K562 (cell line): ENCODE data around the gene EPSTI1. TPM values are rescaled to one million over a fixed set of nuclear protein-coding genes. Genes with fewer than 3 reads are reported as not detected.

Source experiments
- ATAC-seq: fragments of 200-7000 bp; cut with Tn5 transposase; 3 replicates; pipeline ENCODE4 v1.9.1; 2020; ENCODE audit warnings: moderate library complexity
- BruUV-seq: library from RNA; stranded (reverse); fragments of 400-500 nt; replicated peaks from 2 replicates; lab custom pipeline; 2021; lab: Mats Ljungman, UMichigan
- CTCF ChIA-PET: fragments of 300-600 bp; formaldehyde crosslinking; extraction: SDS; loops from one replicate; lab custom pipeline; 2021; ENCODE audit warnings: low intra/inter-chr PET ratio; lab: Yijun Ruan, JAX
- POLR2A ChIA-PET: fragments of 300-600, 350-650 bp; sonication (Branson Sonifier 250); formaldehyde crosslinking; extraction: SDS; loops from one replicate; lab custom pipeline; 2021; ENCODE audit warnings: antibody characterized with exemption, inconsistent platforms; lab: Yijun Ruan, JAX
- DNase-seq, 4 experiments: peaks; one replicate each; pipeline versions ENCODE4 v3.0.0 to v3.0.0-alpha.2; 2011 to 2018; ENCODE audit warnings: low spot score in 3 of 4, mixed read lengths in 3 of 4; ENCODE audit errors: extremely low read depth in 1 of 4
- FAIRE-seq: peaks from 2 replicates; lab custom pipeline; 2011; peaks lifted over from hg19 to GRCh38; lab: Jason Lieb, UNC
- H2AFZ ChIP-seq: 2 replicates; pipeline ENCODE4 v1.6.0; 2011; ENCODE audit warnings: low read depth, low read length, control low read depth, inconsistent platforms
- H3K27ac ChIP-seq: fragments of 200-600 bp; 3 replicates; pipeline ENCODE4 v1.8.0; 2011; ENCODE audit warnings: low read depth, mild to moderate bottlenecking, control low read depth, inconsistent platforms, low read length, moderate library complexity, mixed read lengths; ENCODE audit errors: extremely low read depth
- H3K27me3 ChIP-seq, 2 experiments: fragments of 300-600 bp in 1 of 2; 2 replicates in 1 of 2; 3 replicates in 1 of 2; pipeline versions ENCODE4 v1.6.0 to v1.8.0; 2011; ENCODE audit warnings: inconsistent platforms in 2 of 2, low read length in 2 of 2, mild to moderate bottlenecking in 1 of 2, mixed read lengths in 1 of 2, moderate library complexity in 1 of 2; ENCODE audit not compliant: control insufficient read depth in 2 of 2, insufficient read depth in 2 of 2
- H3K36me3 ChIP-seq: fragments of 300-600 bp; 3 replicates; pipeline ENCODE4 v1.8.0; 2011; ENCODE audit warnings: mild to moderate bottlenecking, low read length, inconsistent platforms; ENCODE audit not compliant: control insufficient read depth, insufficient read depth
- H3K4me1 ChIP-seq, 2 experiments: fragments of 200-600 bp in 1 of 2; replicated peaks in 1 of 2; 2 replicates in 1 of 2; 3 replicates in 1 of 2; pipeline versions ENCODE4 v1.5.1 to v1.8.0; 2011; ENCODE audit warnings: inconsistent platforms in 2 of 2, low read length in 2 of 2, mild to moderate bottlenecking in 1 of 2, mixed read lengths in 1 of 2, moderate library complexity in 1 of 2; ENCODE audit not compliant: control insufficient read depth in 2 of 2, insufficient read depth in 2 of 2
- H3K4me2 ChIP-seq: 2 replicates; pipeline ENCODE4 v1.6.1; 2011; ENCODE audit warnings: low read length, control low read depth, inconsistent platforms, mixed read lengths; ENCODE audit not compliant: insufficient read depth
- H3K4me3 ChIP-seq: fragments of 200-600 bp; sonication (generic), shearing (Covaris generic); 2 replicates; pipeline ENCODE4 v1.5.1; 2016; ENCODE audit warnings: control low read depth, inconsistent platforms
- H3K79me2 ChIP-seq: fragments of 200-600 bp; 3 replicates; pipeline ENCODE4 v1.8.0; 2011; ENCODE audit warnings: low read length, inconsistent platforms; ENCODE audit not compliant: control insufficient read depth, insufficient read depth
- H3K9ac ChIP-seq, 2 experiments: 2 replicates each; pipeline versions ENCODE4 v1.6.0 to v1.6.1; 2011; ENCODE audit warnings: low read depth in 2 of 2, low read length in 2 of 2, control low read depth in 1 of 2, inconsistent platforms in 1 of 2, mild to moderate bottlenecking in 1 of 2, mixed read lengths in 1 of 2; ENCODE audit not compliant: insufficient read depth in 1 of 2
- H3K9me1 ChIP-seq: one replicate; pipeline ENCODE4 v1.6.0; 2011; ENCODE audit warnings: inconsistent platforms, mild to moderate bottlenecking, low read length, moderate library complexity; ENCODE audit not compliant: control insufficient read depth, insufficient read depth
- H3K9me3 ChIP-seq: replicated peaks from 2 replicates; pipeline ENCODE4 v1.5.1; 2011; ENCODE audit warnings: low read depth, low read length, inconsistent platforms; ENCODE audit not compliant: control insufficient read depth, insufficient read depth
- H4K20me1 ChIP-seq: replicated peaks from 2 replicates; pipeline ENCODE4 v1.6.1; 2011; ENCODE audit warnings: low read length, inconsistent platforms, mixed read lengths; ENCODE audit not compliant: control insufficient read depth, insufficient read depth
- ATF1 ChIP-seq, 2 experiments: fragments of 450-650 bp in 1 of 2; IDR thresholded peaks; 2 replicates each; pipeline ENCODE4 v1.6.1; 2016; ENCODE audit warnings: missing compliant biosample characterization in 1 of 2, missing genetic modification characterization in 1 of 2
- CHAMP1 ChIP-seq: fragments of 450-650 bp; IDR thresholded peaks from 2 replicates; pipeline ENCODE4 v1.6.1; 2016; ENCODE audit warnings: mild to moderate bottlenecking
- FOXJ3 ChIP-seq: sonication (generic); formaldehyde crosslinking; IDR thresholded peaks from 2 replicates; pipeline ENCODE4 v1.4.0; 2020; ENCODE audit warnings: mild to moderate bottlenecking, missing genetic modification reagents
- GTF2A2 ChIP-seq: IDR thresholded peaks from 2 replicates; pipeline ENCODE4 v1.6.1; 2016; ENCODE audit warnings: mild to moderate bottlenecking, missing genetic modification characterization, missing compliant biosample characterization
- HLTF ChIP-seq: fragments of 450-650 bp; IDR thresholded peaks from 2 replicates; pipeline ENCODE4 v1.6.1; 2016
- HSF4 ChIP-seq: fragments of 250-450 bp; sonication (Bioruptor Pico); IDR thresholded peaks from 2 replicates; pipeline ENCODE4 v2.1.2; 2022; ENCODE audit warnings: mild to moderate bottlenecking, moderate library complexity, borderline replicate concordance
- L3MBTL2 ChIP-seq: fragments of 450-650 bp; IDR thresholded peaks from 2 replicates; pipeline ENCODE4 v1.6.1; 2016; ENCODE audit warnings: mild to moderate bottlenecking, moderate library complexity
- MTA2 ChIP-seq: fragments of 450-650 bp; IDR thresholded peaks from 2 replicates; pipeline ENCODE4 v1.6.1; 2016; ENCODE audit warnings: low read depth
- RB1 ChIP-seq: fragments of 450-650 bp; IDR thresholded peaks from 2 replicates; pipeline ENCODE4 v1.6.1; 2017; ENCODE audit warnings: low read depth, mild to moderate bottlenecking
- SREBF1 ChIP-seq: fragments of 150-350 bp; IDR thresholded peaks from 2 replicates; pipeline ENCODE4 v1.6.1; 2014; ENCODE audit warnings: antibody characterized with exemption, low read depth, low read length, borderline replicate concordance
- TARDBP ChIP-seq: fragments of 450-650 bp; IDR thresholded peaks from 2 replicates; pipeline ENCODE4 v1.6.1; 2016
- ZHX1 ChIP-seq: fragments of 150-350 bp; conservative IDR thresholded peaks from 2 replicates; pipeline ENCODE4 v1.6.1; 2014; ENCODE audit warnings: low read length
- ZNF507 ChIP-seq: conservative IDR thresholded peaks from 2 replicates; pipeline ENCODE4 v1.6.1; 2017; ENCODE audit warnings: missing genetic modification characterization, missing compliant biosample characterization
- ZNF668 ChIP-seq: fragments of 250-450 bp; sonication (Bioruptor Pico); IDR thresholded peaks from 2 replicates; pipeline ENCODE4 v1.8.0; 2022; ENCODE audit warnings: mild to moderate bottlenecking, inconsistent platforms
- WGBS: fragments of 100-300 bp; shearing (Covaris generic); methylation state at CpG from one replicate; pipeline ENCODE4 v1.1.6; 2016; ENCODE audit warnings: low coverage, mixed read lengths; ENCODE audit not compliant: insufficient coverage; ENCODE audit errors: missing lambda C conversion rate; 5-methylcytosine and 5-hydroxymethylcytosine counted together
- in situ Hi-C: fragments of 300-500 bp; cut with MboI; formaldehyde crosslinking; loops from 4 replicates; pipeline ENCODE4 v1.15.0; 2018; ENCODE audit warnings: inconsistent platforms, mixed read lengths
- intact Hi-C: fragments of 100-400 bp; cut with micrococcal nuclease; formaldehyde crosslinking; loops from 2 replicates; pipeline ENCODE4 v1.14.2; 2022
- polyA plus RNA-seq, 8 experiments: library from polyadenylated mRNA; depleted of rRNA in 4 of 8; stranded (reverse) in 5 of 8; unstranded in 3 of 8; fragments of >200 nt; fragmentation: Nextera tagmentation in 2 of 8; fragmentation: Illumina TruSeq in 1 of 8; extraction: Ambion mirVana in 2 of 8; extraction: Trizol in 1 of 8; gene quantifications; 2 replicates each; pipeline versions ENCODE4 v1.2.1 to v1.2.3, GENCODE V29; 2011 to 2014; ENCODE audit warnings: inconsistent platforms in 1 of 8, missing spikeins in 1 of 8
- total RNA-seq, 7 experiments: library from RNA; depleted of rRNA in 6 of 7; stranded (reverse); fragments of >200 nt in 6 of 7; fragmentation: Illumina TruSeq in 2 of 7; extraction: Trizol in 2 of 7; gene quantifications; 2 replicates each; pipeline versions ENCODE4 v1.2.1 to v1.2.3, GENCODE V29; 2011 to 2021; ENCODE audit warnings: low replicate concordance in 1 of 7
- TF ChIP-seq, protein P1 (sequence below): fragments of 450-650 bp; conservative IDR thresholded peaks from 2 replicates; pipeline ENCODE4 v1.6.1; 2016; ENCODE audit warnings: missing genetic modification characterization, low read depth, mild to moderate bottlenecking, control low read depth, missing compliant biosample characterization

Gene EPSTI1
- total and polyA plus RNA-seq, 9 of the 15 experiments (the other 6 are each of a cell fraction or from before 2014, with no cell fraction given), result 0.18 to 1.0 TPM; not detected in 7

- CTCF ChIA-PET, result no interaction called here
- H3K4me3 ChIP-seq, result no peak overlapping the region
- H3K4me2 ChIP-seq, result 0 out of 2 replicates have a peak overlapping the region, but pooled peaks have one; percentile 37
- peaks cover 0 to 5% of the 10 kb centered on the region in 2 experiments; a peak in 2 of 5 replicates for H3K4me1 ChIP-seq
- WGBS, result 5% methylated on average over 8 of the region's 12 CpGs
- H4K20me1 ChIP-seq, result no peaks in the 10 kb centered on the region
- no peaks in the 10 kb centered on the region for H3K9me1 ChIP-seq
- no peak for DNase-seq
- intact Hi-C loops, result no loop called here
- H3K9me3 ChIP-seq, result no peaks in the 10 kb centered on the region
- no peak for ATAC-seq
- no peak overlapping the region for H3K27ac ChIP-seq
- no peaks in the 10 kb centered on the region for H3K36me3 ChIP-seq
- no peak for TF ChIP-seq ZHX1
- TF ChIP-seq ZNF668 (CRISPR knock-in tag), result no peak
- TF ChIP-seq ATF1 (CRISPR knock-in tag; IDR thresholded peaks at IDR 0.05), result no peak
- no peak for TF ChIP-seq ATF1 (tag; IDR thresholded peaks at IDR 0.05)
- no peak for TF ChIP-seq SREBF1
- no peak for TF ChIP-seq HSF4 (CRISPR knock-in tag)
- TF ChIP-seq, protein P1, sequence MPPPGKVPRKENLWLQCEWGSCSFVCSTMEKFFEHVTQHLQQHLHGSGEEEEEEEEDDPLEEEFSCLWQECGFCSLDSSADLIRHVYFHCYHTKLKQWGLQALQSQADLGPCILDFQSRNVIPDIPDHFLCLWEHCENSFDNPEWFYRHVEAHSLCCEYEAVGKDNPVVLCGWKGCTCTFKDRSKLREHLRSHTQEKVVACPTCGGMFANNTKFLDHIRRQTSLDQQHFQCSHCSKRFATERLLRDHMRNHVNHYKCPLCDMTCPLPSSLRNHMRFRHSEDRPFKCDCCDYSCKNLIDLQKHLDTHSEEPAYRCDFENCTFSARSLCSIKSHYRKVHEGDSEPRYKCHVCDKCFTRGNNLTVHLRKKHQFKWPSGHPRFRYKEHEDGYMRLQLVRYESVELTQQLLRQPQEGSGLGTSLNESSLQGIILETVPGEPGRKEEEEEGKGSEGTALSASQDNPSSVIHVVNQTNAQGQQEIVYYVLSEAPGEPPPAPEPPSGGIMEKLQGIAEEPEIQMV (tag), result no peak
- no peak for TF ChIP-seq GTF2A2 (tag)
- TF ChIP-seq FOXJ3 (CRISPR knock-in tag), result no peak
- TF ChIP-seq HLTF, result no peak
- TF ChIP-seq RB1, result no peak
- TF ChIP-seq ZNF507, result no peak
- no peak for TF ChIP-seq CHAMP1
- TF ChIP-seq MTA2, result no peak
- TF ChIP-seq L3MBTL2, result no peak
- TF ChIP-seq TARDBP, result no peak
- TF ChIP-seq, all 486 proteins: peak for 0
- Histone ChIP-seq H3K79me2 (no peaks in the 10 kb centered on the region), H2AFZ (no peak overlapping the region), H3K9ac (no peak overlapping the region), H3K27me3 (peaks cover 0 to 7% of the 10 kb centered on the region in 2 experiments; a peak in 2 of 5 replicates)
- in situ Hi-C loops, result no loop called here
- no TSS peak for BruUV-seq
- POLR2A ChIA-PET, result no interaction called here
- FAIRE-seq, result no peak
Observed at GRCh38 chr13:43022934-43023288, 30.9 kb upstream of the EPSTI1 start.
